KBM-7 (cell line): Measurements from ENCODE around the gene ELOVL6.
A peak's percentile ranks its signal among the peaks of the same experiment; 100 is the strongest.
"Not testable (repeated sequence)": the region's sequence is repeated elsewhere in the genome, so short reads cannot be mapped to it uniquely, and the experiment has no call there.

Experiments
- DNase-seq: peaks from one replicate; pipeline ENCODE4 v3.0.0-alpha.2; 2015
- in situ Hi-C: fragments of 300-500 bp; cut with MboI; formaldehyde crosslinking; loops from 2 replicates; pipeline ENCODE4 v1.14.3; 2020; ENCODE audit warnings: low sequenced_read_pairs, low pct_unique_long_range_greater_than_20kb, mixed read lengths

The ELOVL6 gene

DNA sequence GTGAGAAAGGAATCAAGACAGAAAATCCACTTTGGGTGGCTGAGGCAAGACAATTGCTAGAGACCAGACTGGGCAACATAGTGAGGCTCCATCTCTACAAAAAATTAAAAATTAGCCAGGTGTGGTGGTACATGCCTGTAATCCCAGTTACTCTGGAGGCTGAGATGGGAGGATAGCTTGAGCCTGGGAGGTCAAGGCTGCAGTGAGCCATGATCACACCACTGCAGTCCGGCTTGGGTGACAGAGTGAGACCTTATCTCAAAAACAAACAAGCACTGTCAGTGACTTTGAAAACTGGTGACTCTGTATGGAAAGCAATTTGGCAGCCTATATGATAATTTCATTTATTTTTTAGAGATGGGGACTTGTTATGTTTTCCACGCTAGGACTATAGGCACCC lies 2.3 kb upstream of the ELOVL6 start:
- in situ Hi-C loops = loop anchor here (25.0 kb wide), 1 partner anchor 138 kb away; no protein-coding TSS in a partner anchor
- DNase-seq = no peak

DNA sequence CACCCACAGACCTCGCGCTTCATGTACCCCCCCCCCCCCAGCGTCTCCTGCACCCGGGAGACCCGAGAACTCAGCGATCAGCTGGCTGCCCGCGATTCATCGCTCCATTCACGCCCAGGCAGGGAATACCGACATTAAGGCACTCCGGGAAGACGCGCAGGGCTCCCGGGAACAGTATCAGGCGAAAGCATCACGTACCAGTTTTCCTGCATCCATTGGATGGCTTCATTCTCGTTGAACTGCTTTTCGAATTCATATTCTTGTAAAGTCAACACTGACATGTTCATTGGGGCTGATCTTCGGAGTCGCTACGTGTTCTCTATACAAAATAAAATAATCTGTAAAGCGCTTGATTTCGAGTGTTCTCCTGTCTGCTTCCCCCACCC lies 373 bp downstream of the ELOVL6 start:
- in situ Hi-C loops = no loop called here
- no peak for DNase-seq

DNA sequence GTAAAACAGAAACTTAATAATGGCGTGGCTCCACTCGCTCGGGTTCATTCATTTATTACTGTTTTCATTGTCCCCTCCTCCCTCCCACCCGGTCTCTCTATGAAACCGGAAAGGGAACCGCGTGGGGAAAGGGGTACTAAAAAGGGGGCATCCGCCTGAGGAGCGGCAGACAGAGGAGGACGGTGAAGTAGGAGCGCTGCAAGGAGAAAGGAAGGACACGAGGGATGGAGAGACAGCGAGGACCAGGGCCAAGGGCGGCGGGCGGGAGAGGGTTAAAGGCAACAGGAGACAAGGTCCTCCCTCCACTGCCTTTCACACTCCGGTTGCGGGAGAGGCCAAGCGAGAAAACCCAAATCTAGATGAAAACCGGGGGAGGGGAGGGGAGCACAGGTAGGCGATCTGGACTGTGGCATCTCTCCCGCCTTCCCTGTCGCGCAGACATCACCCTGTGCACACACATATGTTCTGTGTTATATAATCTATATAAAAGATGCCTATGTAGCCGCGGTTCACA lies 829 bp downstream of the ELOVL6 start:
- in situ Hi-C loops = no loop called here
- peak; percentile 73 for DNase-seq

DNA sequence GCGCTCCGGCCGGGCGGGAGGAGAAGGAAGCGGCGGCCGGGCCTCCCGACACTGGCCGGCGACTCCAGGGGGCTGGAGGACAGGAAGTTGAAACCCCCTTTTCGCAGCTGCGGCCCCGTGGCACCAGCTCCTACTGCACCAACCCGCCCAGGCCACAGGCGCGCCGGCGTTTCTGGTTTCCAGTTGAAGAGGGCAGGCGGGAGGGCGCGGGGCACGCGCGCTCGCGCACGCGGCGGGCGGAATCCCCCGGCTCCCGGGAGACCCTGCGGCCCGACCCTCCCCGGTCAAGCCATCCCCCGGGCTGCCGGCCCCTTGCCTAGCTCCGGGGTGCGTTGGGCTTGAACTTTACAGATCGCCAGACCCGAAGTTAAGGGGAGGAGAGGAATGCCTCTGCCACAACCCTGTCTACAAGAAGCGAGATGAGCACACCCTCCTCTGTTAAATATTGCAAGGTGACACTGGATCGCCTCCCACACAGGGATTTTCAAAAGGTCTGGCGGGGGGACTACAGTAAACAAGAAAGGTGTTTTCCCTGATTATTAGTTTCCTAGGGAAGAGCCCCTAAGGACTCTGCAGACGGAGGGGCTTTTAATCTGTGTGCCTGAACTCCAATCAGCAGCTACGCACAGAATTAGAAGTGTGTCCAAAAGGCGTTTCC lies 1.4 kb downstream of the ELOVL6 start:
- in situ Hi-C loops = no loop called here
- peak; percentile 63 for DNase-seq

DNA sequence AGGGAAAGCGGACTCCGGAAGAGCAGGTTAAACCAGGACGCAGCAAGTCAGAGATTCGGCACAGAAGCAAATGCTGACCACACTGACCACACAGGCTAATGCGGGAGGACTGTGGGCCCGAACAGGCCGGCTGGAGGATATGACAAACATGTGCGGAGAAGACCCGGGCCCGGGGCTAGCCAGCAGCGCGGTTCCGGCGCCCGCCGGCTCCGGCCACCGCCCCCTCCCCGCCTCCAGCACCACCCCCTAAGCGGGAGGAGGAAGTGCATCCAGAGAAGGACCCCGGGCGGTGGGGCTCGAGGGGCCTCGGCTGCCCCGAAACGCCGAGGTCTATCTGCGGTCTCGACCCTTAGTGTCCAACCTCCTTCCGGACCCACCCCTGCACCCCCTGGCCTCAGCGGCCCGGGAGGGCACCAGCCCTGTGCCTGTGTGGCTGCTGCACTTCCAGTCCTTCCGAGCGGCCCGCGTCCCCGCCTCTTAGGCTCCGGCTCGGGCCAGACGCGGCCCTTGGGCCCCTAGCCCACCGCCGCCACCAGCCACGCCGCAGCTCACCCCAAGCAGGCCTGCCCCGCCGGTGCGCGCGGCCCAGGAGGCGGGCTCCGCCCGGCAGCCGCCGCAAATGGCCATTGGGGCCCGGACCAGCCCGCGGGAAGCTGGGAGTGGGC lies 2.1 kb downstream of the ELOVL6 start:
- in situ Hi-C loops = no loop called here
- DNase-seq = peak; percentile 71

DNA sequence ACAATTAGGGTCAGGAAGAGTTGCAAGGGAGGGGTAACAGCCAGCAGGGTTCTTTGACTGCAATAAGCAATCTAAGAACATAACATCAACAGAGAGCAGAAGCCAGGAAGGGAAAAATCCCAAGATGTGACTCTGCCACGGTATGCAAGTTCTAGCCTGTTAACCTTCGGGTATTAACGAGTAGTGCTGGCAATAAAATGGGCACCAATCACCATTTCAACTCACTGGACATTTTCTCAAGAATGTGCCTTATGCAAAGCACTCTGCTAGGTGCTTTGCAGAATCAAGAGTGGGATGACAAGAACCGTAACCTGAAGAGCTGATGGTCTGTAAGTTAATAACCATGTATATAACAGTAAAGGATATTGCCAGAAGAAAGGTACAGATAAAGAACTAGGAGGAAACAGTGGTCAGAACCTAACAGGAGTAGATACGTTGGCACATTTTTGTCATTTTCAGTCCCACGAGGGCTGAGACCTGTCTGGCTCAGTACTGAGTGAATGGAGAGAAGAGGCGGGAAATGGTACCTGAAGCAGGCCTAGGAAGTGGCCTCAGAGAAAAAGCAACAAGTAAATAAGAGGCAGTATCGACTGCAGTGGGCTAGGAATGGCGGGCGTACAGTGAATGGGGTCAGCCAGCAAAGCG lies 2.7 kb downstream of the ELOVL6 start:
- no peak for DNase-seq
- in situ Hi-C loops = no loop called here

DNA sequence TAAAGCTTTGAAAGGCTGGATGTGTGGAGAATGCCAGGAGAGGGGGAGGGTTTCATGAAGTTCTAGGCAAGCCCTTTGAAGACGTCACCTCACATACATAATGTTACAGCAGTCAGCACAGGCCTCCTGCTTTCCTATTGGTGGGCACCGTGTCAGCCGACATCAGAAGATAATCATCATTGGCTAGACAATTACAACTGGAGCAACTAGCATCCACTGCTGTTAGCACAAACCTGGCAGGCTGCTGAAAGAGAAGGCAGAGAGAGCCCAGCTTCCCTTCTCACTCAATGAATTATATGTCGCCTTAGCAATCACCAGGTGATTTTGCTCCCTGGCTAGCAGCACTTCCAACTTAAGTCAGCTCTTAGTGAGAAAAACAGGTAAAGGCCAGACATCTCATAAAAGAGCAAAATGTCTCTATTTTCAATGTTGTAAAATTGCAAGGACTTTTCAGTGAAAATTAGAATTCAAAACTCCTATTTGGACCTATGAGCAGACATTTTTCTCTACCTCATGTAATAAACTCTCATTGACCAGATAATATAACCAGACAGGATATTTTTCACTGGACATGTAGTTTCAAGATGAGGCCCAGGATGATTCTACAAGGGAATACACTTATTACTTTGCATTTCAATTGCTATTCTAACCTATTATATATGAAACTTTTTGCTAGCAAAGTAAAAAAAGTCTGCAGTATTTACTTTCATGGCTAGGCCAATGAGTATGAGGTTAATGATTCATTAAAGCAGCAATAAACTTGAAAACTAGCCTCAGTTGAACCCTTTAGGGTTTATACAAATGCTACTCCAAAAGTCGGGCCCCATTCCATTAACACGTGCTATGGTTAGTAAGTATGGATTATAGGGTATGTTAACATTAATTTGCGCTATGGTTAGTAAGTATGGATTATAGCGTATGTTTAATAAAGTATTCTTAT lies 4.3 kb downstream of the ELOVL6 start:
- peak; percentile 88 for DNase-seq
- in situ Hi-C loops = no loop called here

DNA sequence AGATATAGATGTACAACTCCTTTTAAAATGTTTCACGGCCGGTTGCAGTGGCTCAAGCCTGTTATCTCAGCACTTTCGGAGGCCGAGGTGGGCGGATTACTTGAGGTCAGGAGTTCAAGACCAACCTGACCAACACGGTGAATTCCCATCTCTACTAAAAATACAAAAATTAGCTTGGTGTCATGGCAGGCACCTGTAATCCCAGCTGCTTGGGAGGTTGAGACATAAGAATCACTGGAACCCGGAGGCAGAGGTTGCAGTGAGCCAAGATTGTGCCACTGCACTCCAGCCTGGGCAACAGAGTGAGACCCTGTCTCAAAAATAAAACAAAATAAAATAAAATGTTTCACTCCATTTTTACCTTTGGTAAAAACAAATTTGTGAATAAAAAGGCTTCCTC lies 5.1 kb downstream of the ELOVL6 start:
- DNase-seq, in situ Hi-C loops: not testable (repeated sequence)

DNA sequence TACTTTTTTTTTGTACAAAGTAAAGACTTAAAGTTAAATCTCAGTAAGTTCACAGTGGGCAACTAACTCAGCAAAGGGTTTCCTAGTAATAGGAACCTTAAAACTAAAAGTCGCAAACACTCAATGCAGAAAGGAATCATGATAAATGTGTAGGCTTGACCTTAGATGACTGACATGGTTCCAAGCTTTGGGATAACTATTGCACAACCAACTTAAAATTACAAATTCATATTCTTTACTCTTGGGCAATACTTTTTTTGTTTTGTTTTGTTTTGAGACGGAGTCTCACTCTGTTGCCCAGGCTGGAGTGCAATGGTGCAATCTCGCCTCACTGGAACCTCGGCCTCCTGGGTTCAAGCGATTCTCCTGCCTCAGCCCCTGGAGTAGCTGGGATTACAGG lies 8.2 kb downstream of the ELOVL6 start:
- DNase-seq = no peak
- in situ Hi-C loops = no loop called here

DNA sequence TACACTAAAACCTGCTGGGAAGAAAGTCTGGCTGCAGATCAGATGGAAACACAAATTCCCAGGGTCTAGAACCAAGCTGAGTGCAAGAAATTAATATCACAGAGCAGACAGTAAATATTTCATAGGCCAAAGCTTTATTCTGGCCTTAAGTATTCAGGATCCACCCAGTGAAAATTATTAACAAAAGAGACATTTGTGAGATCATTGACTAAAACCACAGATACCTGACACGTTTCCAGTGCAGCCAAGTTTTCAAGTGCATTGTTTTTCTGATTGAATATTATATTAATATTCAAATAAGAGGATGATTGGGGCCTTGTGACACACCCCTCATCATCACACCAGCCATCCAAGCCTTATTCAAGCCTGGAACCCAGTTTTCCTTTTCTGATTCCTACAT lies 10.3 kb downstream of the ELOVL6 start:
- DNase-seq = no peak
- in situ Hi-C loops = no loop called here

DNA sequence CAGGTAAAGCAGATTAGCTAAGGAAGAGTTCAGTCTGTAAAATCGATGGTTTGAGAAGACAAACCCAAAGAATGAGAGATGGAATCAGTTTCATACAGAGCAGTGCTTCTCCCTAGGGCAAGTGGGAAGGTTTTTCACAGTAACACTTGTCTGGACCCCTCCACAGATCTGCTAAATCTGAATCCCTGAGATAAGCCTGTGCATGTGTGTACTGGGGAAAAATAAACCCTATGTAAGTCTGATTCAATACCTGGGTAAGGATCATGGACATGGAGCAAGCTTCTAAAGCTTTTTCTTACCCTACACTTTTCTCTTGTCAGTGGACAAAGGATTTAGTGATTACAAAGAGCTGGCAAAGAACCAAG lies 13.6 kb downstream of the ELOVL6 start:
- in situ Hi-C loops = no loop called here
- no peak for DNase-seq

DNA sequence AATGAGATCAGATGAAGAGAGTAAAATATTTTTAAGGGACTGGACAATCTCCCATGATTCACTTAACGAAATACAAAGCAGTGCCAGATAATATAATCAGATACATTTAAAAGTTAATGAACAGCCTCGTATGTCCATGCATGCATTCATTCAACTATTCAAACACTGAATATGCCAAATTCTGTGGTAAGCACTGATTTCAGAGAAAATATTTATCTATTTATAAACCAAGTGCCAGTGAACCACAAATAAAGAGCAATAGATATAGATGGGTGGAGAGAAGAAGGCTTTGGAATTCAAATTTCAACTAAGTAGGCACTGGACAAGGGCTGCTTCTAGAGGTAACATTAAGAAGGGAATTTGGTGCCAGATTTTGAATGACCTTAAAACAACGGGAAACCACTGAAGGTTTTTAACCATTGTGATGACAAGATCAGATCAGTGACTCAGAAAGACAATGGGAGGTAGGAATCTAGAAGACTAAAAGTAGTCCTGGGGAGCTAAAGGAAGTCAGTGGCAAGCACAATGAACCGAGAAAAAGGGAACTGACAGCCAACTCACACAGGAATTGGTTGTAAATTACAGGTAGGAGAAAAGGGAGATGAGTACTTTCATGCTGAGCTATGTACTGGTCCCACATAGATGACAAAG lies 14.2 kb downstream of the ELOVL6 start:
- in situ Hi-C loops = no loop called here
- DNase-seq = peak; percentile 78

DNA sequence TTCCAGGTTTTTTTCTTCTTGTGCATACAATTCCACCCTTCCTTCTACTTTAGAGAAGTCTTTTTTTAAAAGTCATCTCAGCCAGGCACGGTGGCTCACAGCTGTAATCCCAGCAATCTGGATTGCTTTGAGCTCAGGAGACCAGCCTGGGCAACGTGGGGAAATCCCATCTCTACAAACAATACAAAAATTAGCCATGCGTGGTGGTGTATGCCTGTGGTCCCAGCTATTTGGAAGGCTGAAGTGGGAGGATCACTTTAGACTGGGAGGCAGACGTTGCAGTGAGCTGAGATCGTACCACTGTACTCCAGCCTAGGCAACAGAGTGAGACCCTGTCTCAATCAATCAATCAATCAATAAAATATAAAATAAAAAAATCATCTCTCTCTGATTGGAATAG lies 14.8 kb downstream of the ELOVL6 start:
- in situ Hi-C loops = no loop called here
- DNase-seq = peak; percentile 5

DNA sequence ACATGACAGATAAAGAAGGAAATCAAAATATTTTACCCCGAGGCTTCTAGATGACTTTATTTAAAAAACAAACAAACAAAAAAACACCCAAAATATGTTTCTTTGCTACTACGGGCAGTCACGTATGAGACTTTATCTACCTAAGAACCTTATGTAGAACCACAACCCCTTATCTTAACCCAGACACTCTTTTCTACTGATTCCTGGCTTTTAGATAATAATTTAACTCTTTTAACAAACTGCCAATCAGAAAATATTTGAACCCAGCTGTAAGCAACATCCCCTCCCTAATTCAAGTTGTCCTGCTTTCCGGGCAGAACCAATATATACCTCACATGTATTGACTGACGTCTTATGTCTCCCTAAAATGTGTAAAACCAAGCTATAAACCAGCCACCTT lies 15.4 kb downstream of the ELOVL6 start:
- DNase-seq = no peak
- in situ Hi-C loops = no loop called here

DNA sequence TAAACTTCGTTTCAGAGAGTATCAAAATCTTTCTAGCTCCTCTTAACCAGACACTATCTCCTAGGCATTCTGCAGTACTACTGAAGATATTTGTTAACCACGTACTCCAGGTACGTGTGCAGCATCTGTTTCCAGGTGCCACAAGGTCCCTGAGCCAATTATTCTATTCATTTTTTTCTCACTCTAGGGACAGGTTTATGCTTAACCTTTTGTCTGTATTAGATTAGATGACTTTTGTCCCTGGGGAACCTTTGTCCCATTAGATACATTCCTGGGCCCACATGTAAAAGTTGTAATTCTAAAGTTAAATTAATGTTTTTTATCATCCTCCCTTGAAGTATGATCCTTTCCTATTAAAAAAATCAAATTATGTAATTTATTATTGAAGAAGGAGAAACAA lies 16.5 kb downstream of the ELOVL6 start:
- in situ Hi-C loops = no loop called here
- no peak for DNase-seq

DNA sequence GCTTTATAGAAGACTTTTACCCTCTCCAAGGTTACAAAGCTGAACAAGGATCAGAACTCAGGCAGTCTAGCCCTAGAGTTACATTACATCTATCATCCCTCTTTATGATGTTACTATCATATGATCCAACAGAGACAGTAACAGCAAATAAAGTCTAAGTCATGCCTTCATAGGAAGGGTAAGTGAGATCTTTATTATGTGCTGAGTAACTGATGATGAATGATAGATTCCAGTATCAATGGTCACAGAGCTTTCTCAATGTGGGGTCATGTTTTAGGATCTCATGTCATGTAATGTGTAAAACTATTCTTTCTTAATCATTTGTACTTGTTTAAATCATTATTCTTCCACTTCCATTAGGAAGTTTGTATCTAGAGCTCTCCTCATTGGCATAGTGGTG lies 22.8 kb downstream of the ELOVL6 start:
- in situ Hi-C loops = no loop called here

DNA sequence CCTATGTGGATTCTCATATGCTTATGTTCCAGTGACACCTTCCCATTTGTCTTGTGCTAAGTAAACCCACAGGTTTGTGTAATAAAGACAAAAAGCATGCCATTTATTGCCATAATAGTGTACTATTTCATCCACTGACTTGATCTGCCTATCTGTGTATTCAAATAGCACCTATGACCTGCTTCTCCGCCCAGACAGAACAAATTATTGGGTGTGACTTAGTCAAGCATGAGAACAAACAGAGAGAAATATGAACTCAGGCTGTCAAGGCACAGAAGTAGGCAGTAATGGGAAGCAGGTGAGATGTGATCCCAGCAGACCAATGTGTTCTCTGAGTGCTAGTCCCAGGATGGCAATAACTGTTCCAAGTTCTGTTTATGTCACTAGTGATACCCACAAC lies 25.4 kb downstream of the ELOVL6 start:
- in situ Hi-C loops = no loop called here
- no peak for DNase-seq

More for the DNA sequence above, 22.8 kb downstream of the ELOVL6 start:
- DNase-seq = no peak

DNA sequence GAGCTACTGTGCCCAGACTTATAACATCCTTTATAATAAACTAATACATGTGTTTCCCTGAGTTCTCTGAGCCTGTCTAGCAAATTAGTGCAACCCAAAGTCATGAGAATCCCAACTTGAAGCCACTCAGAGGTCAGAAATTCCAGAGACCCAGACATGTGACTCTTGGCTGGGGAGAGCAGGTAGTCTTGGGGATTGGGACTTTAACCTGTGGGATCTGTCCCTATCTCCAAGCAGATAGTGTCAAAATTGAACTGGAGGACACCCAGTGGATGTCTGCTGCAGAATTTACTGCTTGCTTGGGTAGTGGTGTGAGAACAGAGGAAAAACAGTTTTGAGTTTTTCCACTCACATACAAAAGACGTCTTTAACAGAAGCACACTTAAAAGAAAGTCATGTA lies 26.4 kb downstream of the ELOVL6 start:
- in situ Hi-C loops = no loop called here
- DNase-seq = no peak

DNA sequence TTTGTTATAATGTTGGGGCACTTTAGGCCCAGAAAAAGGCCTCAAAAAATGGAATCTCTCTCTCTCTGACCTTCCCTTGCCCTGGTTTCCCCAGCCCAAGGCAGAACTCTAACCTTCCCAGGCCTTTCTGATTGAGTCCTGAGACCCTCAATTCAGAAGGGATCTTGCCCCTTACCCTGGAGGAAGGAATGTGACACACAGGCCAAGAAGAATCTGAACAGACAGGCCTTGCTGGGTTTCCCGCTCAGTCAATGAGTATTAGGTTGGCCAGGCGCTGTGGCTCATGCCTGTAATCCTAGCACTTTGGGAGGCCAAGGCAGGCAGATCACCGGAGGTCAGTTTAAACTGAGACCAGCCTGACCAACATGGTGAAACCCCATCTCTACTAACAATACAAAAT lies 27.6 kb downstream of the ELOVL6 start:
- no peak for DNase-seq
- in situ Hi-C loops = no loop called here
